ENCODE measurements around the gene DMD.

DNA sequence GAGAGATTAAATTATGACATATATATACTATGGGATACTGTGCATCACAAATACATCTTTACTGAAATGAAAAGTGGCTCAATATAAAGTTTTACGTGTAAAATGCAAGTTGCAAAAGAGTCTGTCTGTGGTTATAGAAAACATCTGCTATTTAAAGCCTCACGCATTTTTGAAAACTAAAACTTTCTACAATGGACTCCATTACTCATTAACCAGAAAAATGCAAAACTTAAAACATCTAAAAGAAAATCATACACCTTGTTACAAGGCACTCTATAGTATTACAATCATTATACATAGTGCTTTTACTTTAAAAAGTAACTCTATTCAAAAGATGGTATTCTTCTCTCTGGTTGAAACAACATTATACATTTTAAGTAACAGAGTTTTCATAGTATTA, 755.6 kb downstream of the DMD start:
- TF ChIP-seq, protein P1, sequence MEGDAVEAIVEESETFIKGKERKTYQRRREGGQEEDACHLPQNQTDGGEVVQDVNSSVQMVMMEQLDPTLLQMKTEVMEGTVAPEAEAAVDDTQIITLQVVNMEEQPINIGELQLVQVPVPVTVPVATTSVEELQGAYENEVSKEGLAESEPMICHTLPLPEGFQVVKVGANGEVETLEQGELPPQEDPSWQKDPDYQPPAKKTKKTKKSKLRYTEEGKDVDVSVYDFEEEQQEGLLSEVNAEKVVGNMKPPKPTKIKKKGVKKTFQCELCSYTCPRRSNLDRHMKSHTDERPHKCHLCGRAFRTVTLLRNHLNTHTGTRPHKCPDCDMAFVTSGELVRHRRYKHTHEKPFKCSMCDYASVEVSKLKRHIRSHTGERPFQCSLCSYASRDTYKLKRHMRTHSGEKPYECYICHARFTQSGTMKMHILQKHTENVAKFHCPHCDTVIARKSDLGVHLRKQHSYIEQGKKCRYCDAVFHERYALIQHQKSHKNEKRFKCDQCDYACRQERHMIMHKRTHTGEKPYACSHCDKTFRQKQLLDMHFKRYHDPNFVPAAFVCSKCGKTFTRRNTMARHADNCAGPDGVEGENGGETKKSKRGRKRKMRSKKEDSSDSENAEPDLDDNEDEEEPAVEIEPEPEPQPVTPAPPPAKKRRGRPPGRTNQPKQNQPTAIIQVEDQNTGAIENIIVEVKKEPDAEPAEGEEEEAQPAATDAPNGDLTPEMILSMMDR (IDR thresholded peaks at IDR 0.05; ENCODE audit: low read depth, low read length): no peak
- no peak for TF ChIP-seq POLR2A (IDR thresholded peaks at IDR 0.05; ENCODE audit: extremely low read depth, insufficient read length)

Measured in NB4 (cell line).